HG03139 (cell line): ENCODE results near the gene ADSS2.

Experiments used
- ATAC-seq: cut with Tn5 transposase; IDR thresholded peaks from one replicate; pipeline ENCODE4 v1.9.1; 2021; ENCODE audit not compliant: unreplicated experiment

The ADSS2 gene

GRCh38 chr1:244447024-244447423, 4.7 kb downstream of the ADSS2 start:
- ATAC-seq = no peak

GRCh38 chr1:244445320-244446181, 6.2 kb downstream of the ADSS2 start:
- ATAC-seq = no peak

- ATAC-seq = no peak
Measured at GRCh38 chr1:244444854-244445253, 6.9 kb downstream of the ADSS2 start.

- no peak for ATAC-seq
Measured at GRCh38 chr1:244442850-244443249, 8.9 kb downstream of the ADSS2 start.

- no peak for ATAC-seq
Measured at GRCh38 chr1:244439391-244440032, 12.2 kb downstream of the ADSS2 start.

- ATAC-seq = no peak
Measured at GRCh38 chr1:244437086-244437468, 14.6 kb downstream of the ADSS2 start.

GRCh38 chr1:244436336-244437085, 15.2 kb downstream of the ADSS2 start:
- ATAC-seq = no peak

- ATAC-seq = no peak
Measured at GRCh38 chr1:244435562-244436205, 16.0 kb downstream of the ADSS2 start.

- no peak for ATAC-seq
Measured at GRCh38 chr1:244431166-244431565, 20.5 kb downstream of the ADSS2 start.

GRCh38 chr1:244429818-244430217, 21.9 kb downstream of the ADSS2 start:
- ATAC-seq = no peak

GRCh38 chr1:244427647-244428046, 24.1 kb downstream of the ADSS2 start:
- no peak for ATAC-seq

GRCh38 chr1:244424649-244425334, 26.9 kb downstream of the ADSS2 start:
- ATAC-seq = no peak

- no peak for ATAC-seq
Measured at GRCh38 chr1:244422174-244422573, 29.5 kb downstream of the ADSS2 start.

- ATAC-seq = no peak
Measured at GRCh38 chr1:244419024-244419423, 32.7 kb downstream of the ADSS2 start.

GRCh38 chr1:244414543-244414942, 37.2 kb downstream of the ADSS2 start:
- no peak for ATAC-seq

- ATAC-seq = no peak
Measured at GRCh38 chr1:244413736-244414135, 38.0 kb downstream of the ADSS2 start.

- ATAC-seq = no peak
Measured at GRCh38 chr1:244412176-244412575, 39.5 kb downstream of the ADSS2 start.

GRCh38 chr1:244409701-244410100, 42.0 kb downstream of the ADSS2 start:
- peak; percentile 79 for ATAC-seq

- ATAC-seq = peak; percentile 77
Measured at GRCh38 chr1:244406337-244406736, 45.4 kb downstream of the ADSS2 start.

GRCh38 chr1:244405856-244406255, 45.9 kb downstream of the ADSS2 start:
- no peak for ATAC-seq

GRCh38 chr1:244403431-244403830, 48.3 kb downstream of the ADSS2 start:
- ATAC-seq = no peak
